ENCODE data around the gene SP6. TPM values are rescaled to one million over a fixed set of nuclear protein-coding genes. Genes with fewer than 3 reads are reported as not detected.

Gene SP6
- total and polyA plus RNA-seq, 2 experiments from 2014 or later, result 1.3 to 1.7 TPM

DNA sequence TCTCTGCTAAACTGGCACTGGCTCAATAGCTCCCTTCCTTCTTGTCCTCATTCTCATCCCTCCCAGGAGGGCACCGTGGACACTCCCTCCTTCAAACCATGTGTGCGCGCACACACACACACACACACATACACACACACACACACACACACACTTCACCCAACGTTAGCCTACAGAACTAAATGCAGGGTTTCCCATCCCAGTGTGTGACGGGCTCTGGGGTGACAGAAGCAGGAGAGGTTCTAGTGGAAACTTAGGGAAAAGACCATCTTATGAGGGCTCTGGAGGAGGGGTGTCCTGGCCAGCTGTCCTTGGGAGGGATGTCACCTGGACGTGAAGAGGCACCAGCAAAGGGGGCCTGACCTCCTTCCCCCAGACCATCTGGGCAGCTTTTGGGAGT, 49.1 kb downstream of the SP6 start:
- Histone ChIP-seq H3K36me3 (replicated peaks; ENCODE audit: insufficient read depth, low read depth) (no peaks in the 10 kb centered on the region), H3K4me2 (no peak overlapping the region), H3K27me3 (peaks cover 6% of the 10 kb centered on the region), H3K79me2 (no peaks in the 10 kb centered on the region), H3K9me2 (replicated peaks; ENCODE audit: insufficient read depth) (no peaks in the 10 kb centered on the region), H3K27ac (no peak overlapping the region), H3K4me3 (no peak overlapping the region), H2AFZ (no peak overlapping the region), H3K9me3 (ENCODE audit: low read depth) (no peaks in the 10 kb centered on the region), H3K4me1 (ENCODE audit: insufficient read depth) (no peaks in the 10 kb centered on the region), H4K20me1 (ENCODE audit: insufficient read depth, poor library complexity, severe bottlenecking) (no peaks in the 10 kb centered on the region)
- no peak for DNase-seq (ENCODE audit: low spot score)
- 58% methylated on average over 6 of the region's 6 CpGs for WGBS (ENCODE audit: low lambda C conversion rate, missing lambda C conversion rate)
- TF ChIP-seq EZH2 (IDR thresholded peaks at IDR 0.05; ENCODE audit: borderline replicate concordance), result no peak
- no peak for TF ChIP-seq EZH2phosphoT487 (IDR thresholded peaks at IDR 0.05; ENCODE audit: low read depth, severe bottlenecking, unreplicated experiment)
- TF ChIP-seq, protein P1, sequence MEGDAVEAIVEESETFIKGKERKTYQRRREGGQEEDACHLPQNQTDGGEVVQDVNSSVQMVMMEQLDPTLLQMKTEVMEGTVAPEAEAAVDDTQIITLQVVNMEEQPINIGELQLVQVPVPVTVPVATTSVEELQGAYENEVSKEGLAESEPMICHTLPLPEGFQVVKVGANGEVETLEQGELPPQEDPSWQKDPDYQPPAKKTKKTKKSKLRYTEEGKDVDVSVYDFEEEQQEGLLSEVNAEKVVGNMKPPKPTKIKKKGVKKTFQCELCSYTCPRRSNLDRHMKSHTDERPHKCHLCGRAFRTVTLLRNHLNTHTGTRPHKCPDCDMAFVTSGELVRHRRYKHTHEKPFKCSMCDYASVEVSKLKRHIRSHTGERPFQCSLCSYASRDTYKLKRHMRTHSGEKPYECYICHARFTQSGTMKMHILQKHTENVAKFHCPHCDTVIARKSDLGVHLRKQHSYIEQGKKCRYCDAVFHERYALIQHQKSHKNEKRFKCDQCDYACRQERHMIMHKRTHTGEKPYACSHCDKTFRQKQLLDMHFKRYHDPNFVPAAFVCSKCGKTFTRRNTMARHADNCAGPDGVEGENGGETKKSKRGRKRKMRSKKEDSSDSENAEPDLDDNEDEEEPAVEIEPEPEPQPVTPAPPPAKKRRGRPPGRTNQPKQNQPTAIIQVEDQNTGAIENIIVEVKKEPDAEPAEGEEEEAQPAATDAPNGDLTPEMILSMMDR (IDR thresholded peaks at IDR 0.05; ENCODE audit: poor library complexity), result no peak

DNA sequence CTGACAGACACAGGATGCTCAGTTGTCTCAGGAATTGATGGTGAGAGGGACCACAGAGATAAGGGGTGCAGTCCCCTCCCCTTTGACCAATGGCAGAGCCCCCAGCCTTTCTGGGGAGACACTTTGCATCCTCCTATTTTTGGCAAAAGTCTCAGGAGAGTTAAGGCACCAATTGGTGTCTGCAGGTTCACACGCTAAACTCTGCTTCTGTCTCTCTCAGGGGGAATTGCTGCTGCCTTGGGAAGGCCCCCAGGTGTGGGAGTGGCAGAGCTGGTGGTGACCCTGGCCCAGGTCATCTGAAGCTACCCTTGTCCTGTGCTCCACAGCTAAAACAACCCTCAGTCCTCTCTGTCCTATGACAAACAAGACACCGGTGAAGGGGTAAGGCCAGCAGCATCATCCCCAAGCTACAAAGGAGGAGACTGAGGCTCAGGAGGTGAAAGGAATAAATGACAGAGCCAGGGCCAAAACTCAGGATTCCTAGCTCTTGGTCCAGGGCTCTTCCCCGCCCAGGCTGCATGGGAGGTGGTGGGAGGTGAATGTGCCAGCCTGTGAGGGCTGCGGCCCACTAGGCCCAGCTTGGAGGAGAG, 49.7 kb downstream of the SP6 start:
- Histone ChIP-seq H3K4me1 (ENCODE audit: insufficient read depth) (no peaks in the 10 kb centered on the region), H2AFZ (no peak overlapping the region), H3K79me2 (no peaks in the 10 kb centered on the region), H3K27me3 (peaks cover 6% of the 10 kb centered on the region), H3K4me2 (no peak overlapping the region), H4K20me1 (ENCODE audit: insufficient read depth, poor library complexity, severe bottlenecking) (no peaks in the 10 kb centered on the region), H3K4me3 (no peak overlapping the region), H3K27ac (no peak overlapping the region), H3K36me3 (replicated peaks; ENCODE audit: insufficient read depth, low read depth) (no peaks in the 10 kb centered on the region), H3K9me2 (replicated peaks; ENCODE audit: insufficient read depth) (no peaks in the 10 kb centered on the region), H3K9me3 (ENCODE audit: low read depth) (no peaks in the 10 kb centered on the region)
- DNase-seq (ENCODE audit: low spot score), result no peak
- 85% methylated on average over 4 of the region's 4 CpGs for WGBS (ENCODE audit: low lambda C conversion rate, missing lambda C conversion rate)
- no peak for TF ChIP-seq EZH2 (IDR thresholded peaks at IDR 0.05; ENCODE audit: borderline replicate concordance)
- TF ChIP-seq EZH2phosphoT487 (IDR thresholded peaks at IDR 0.05; ENCODE audit: low read depth, severe bottlenecking, unreplicated experiment), result no peak
- TF ChIP-seq, protein P1 (IDR thresholded peaks at IDR 0.05; ENCODE audit: poor library complexity), result no peak

DNA sequence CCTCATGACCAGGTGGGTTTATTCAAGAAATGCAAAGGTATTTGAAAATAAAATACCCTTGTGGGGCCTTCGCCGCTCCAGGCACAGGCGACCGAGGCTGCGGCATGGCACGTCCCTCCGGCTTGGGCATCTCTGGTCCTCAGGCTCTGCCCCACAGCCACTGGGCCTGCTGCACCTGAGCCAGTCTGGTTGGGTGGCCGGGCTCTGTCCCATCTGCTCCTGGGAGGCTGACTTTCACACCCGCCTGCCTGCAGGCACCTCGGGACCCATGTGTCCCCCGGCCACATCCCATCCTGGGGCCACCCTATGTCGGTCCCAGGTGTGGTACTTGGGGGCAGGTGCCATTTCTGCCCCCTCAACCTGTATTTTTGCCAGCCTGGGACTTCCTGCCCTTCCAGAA, 50.3 kb downstream of the SP6 start:
- no peaks in the 10 kb centered on the region for H3K4me1 ChIP-seq (ENCODE audit: insufficient read depth)
- H2AFZ ChIP-seq, result no peak overlapping the region
- H3K27me3 ChIP-seq, result peaks cover 6% of the 10 kb centered on the region
- H3K9me2 ChIP-seq (replicated peaks; ENCODE audit: insufficient read depth), result no peaks in the 10 kb centered on the region
- H3K79me2 ChIP-seq, result no peaks in the 10 kb centered on the region
- TF ChIP-seq EZH2phosphoT487 (IDR thresholded peaks at IDR 0.05; ENCODE audit: low read depth, severe bottlenecking, unreplicated experiment) (no peak), EZH2 (IDR thresholded peaks at IDR 0.05; ENCODE audit: borderline replicate concordance) (no peak)
- TF ChIP-seq, protein P1 (IDR thresholded peaks at IDR 0.05; ENCODE audit: poor library complexity), result no peak
- H3K4me3 ChIP-seq, result no peak overlapping the region
- H3K9me3 ChIP-seq (ENCODE audit: low read depth), result no peaks in the 10 kb centered on the region
- no peak overlapping the region for H3K4me2 ChIP-seq
- no peaks in the 10 kb centered on the region for H4K20me1 ChIP-seq (ENCODE audit: insufficient read depth, poor library complexity, severe bottlenecking)
- no peak for DNase-seq (ENCODE audit: low spot score)
- WGBS (ENCODE audit: low lambda C conversion rate, missing lambda C conversion rate), result 80% methylated on average over 12 of the region's 12 CpGs
- no peaks in the 10 kb centered on the region for H3K36me3 ChIP-seq (replicated peaks; ENCODE audit: insufficient read depth, low read depth)
- no peak overlapping the region for H3K27ac ChIP-seq

Measured in hepatocyte (in vitro differentiated cells).